PC-3 (cell line): Measurements from ENCODE around the gene PRAMEF7.
"Not testable (repeated sequence)": the region's sequence is repeated elsewhere in the genome, so short reads cannot be mapped to it uniquely, and the experiment has no call there.

Experiments used
- EZH2phosphoT487 ChIP-seq: fragments of 300-600 bp; sonication (generic); IDR thresholded peaks from 2 replicates; pipeline ENCODE4 v1.6.1; 2018; ENCODE audit warnings: mild to moderate bottlenecking, antibody characterized with exemption, low read length, borderline replicate concordance
- TF ChIP-seq, protein P1 (sequence below): fragments of 300-600 bp; sonication (generic); conservative IDR thresholded peaks from 2 replicates; pipeline ENCODE4 v1.5.1; 2017; ENCODE audit warnings: antibody characterized with exemption, low read depth, mild to moderate bottlenecking, low read length

DNA sequence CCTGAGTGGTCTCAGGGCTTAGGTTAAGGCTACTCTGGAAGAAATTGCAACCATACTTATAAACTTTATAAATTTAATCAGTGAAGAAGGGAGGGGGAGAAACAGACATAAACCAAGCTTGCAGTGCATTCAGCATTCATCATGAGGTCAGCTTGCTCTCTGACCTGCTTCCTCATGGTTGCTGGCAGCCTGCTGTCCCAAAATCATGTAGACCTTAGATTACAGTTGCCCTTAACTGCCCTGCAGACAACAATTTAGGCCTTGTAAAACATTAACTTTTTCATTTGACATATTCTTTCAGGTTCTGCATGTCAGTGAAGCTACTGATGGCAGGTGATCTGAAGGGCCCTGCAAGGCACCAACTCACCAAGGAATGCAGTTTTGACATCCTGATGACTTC lies 17.2 kb upstream of the PRAMEF7 start:
- not testable (repeated sequence) for TF ChIP-seq EZH2phosphoT487
- TF ChIP-seq, protein P1, sequence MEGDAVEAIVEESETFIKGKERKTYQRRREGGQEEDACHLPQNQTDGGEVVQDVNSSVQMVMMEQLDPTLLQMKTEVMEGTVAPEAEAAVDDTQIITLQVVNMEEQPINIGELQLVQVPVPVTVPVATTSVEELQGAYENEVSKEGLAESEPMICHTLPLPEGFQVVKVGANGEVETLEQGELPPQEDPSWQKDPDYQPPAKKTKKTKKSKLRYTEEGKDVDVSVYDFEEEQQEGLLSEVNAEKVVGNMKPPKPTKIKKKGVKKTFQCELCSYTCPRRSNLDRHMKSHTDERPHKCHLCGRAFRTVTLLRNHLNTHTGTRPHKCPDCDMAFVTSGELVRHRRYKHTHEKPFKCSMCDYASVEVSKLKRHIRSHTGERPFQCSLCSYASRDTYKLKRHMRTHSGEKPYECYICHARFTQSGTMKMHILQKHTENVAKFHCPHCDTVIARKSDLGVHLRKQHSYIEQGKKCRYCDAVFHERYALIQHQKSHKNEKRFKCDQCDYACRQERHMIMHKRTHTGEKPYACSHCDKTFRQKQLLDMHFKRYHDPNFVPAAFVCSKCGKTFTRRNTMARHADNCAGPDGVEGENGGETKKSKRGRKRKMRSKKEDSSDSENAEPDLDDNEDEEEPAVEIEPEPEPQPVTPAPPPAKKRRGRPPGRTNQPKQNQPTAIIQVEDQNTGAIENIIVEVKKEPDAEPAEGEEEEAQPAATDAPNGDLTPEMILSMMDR, result not testable (repeated sequence)
